GM18909 (cell line): ENCODE results near the gene RBBP6.
"Not testable (repeated sequence)": the region's sequence is repeated elsewhere in the genome, so short reads cannot be mapped to it uniquely, and the experiment has no call there.

Experiments
- ATAC-seq: cut with Tn5 transposase; IDR thresholded peaks from one replicate; pipeline ENCODE4 v1.9.1; 2021; ENCODE audit warnings: mild to moderate bottlenecking; ENCODE audit not compliant: unreplicated experiment, poor library complexity

RBBP6 gene

DNA sequence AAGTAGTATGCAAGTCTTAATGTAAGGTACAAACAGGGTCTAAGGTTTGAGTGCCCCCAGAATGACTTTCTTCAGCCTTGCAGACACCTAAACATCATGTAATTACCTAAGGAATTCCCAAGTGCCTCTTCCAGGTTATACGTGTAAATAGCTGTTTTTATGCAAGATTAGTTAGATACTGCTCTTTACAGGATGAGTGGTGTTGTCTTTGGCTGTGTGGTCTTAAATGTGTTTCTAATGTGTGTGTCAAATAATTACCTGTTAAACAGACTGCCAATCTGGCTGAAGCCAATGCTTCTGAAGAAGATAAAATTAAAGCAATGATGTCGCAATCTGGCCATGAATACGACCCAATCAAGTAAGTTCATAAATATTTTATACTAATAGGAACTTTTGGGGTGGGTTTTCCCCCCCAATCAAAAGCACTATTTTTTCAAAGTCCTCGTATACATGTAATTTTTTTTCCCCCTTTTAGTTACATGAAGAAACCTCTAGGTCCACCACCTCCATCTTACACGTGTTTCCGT, 16.0 kb downstream of the RBBP6 start:
- ATAC-seq, result no peak

DNA sequence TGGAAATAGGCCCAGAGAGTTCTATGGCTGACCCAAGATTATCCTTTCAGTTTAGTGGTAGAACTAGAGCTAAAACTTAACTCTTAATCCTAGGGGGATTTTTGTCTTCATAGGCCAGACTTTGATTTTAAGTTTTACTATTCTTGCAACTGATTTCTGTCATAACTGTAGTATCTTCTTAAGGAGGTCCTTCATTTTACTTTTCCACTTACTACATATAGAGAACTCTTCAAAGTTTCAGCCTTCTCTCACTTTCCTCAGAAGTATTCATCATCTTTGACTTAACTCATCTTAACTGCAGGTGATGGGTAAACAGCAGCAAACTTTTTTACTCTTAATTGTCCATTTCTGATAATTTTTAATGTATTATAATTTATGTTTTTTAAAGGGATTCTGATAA, 23.4 kb downstream of the RBBP6 start:
- ATAC-seq, result no peak

DNA sequence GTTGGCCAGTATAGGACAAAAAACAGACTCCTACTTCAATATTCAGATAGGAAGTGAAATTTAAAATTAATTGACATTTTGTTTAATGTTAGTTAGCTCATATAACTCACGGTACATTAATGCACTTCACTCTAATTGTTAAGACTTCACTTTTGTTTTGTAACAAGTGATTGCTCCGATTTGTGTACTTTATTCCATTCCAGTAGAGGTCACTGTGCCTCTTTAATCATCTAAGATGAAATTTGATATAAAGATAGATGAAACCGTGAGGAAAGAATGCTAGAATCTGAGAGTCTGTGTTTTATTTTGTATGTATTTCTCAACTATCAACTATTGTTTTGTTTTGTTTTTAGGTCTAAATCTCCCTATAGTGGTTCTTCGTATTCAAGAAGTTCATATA, 29.0 kb downstream of the RBBP6 start:
- ATAC-seq, result no peak

DNA sequence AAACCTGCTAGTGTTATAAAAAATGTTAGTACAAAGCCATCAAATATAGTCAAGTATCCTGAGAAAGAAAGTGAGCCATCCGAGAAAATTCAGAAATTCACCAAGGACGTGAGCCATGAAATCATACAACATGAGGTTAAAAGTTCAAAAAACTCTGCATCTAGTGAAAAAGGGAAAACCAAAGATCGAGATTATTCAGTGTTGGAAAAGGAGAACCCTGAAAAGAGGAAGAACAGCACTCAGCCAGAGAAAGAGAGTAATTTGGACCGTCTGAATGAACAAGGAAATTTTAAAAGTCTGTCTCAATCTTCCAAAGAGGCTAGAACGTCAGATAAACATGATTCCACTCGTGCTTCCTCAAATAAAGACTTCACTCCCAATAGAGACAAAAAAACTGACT, 31.7 kb downstream of the RBBP6 start:
- ATAC-seq, result no peak

DNA sequence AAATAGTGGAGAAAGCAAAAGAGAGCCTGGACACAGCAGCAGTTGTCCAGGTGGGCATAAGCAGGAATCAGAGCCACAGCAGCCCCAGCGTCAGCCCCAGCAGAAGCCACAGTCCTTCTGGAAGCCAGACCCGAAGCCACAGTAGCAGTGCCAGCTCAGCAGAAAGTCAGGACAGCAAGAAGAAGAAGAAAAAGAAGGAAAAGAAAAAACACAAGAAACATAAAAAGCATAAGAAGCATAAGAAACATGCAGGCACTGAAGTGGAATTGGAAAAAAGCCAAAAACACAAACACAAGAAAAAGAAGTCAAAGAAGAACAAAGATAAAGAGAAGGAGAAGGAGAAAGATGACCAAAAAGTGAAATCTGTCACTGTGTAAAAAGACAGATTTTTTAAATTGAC, 32.7 kb downstream of the RBBP6 start:
- no peak for ATAC-seq

DNA sequence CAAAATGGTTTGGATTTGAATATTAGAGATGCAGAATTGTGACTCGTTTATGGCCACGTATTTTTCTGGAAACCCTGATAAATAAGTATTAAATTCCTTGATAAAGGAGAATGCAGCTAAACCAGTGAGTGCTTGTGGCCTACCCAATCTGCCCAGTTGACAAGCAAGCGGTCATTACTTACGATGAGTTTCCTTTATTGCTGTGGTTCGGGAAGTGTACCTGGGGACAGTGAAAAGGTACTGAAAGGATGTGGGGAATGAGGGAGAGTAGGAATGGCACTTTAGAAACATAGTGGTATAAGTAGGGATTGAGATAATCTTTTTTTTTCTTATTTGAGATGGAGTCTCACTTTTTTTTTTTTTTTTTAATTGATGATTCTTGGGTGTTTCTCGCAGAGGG, 33.8 kb downstream of the RBBP6 start:
- ATAC-seq, result no peak

DNA sequence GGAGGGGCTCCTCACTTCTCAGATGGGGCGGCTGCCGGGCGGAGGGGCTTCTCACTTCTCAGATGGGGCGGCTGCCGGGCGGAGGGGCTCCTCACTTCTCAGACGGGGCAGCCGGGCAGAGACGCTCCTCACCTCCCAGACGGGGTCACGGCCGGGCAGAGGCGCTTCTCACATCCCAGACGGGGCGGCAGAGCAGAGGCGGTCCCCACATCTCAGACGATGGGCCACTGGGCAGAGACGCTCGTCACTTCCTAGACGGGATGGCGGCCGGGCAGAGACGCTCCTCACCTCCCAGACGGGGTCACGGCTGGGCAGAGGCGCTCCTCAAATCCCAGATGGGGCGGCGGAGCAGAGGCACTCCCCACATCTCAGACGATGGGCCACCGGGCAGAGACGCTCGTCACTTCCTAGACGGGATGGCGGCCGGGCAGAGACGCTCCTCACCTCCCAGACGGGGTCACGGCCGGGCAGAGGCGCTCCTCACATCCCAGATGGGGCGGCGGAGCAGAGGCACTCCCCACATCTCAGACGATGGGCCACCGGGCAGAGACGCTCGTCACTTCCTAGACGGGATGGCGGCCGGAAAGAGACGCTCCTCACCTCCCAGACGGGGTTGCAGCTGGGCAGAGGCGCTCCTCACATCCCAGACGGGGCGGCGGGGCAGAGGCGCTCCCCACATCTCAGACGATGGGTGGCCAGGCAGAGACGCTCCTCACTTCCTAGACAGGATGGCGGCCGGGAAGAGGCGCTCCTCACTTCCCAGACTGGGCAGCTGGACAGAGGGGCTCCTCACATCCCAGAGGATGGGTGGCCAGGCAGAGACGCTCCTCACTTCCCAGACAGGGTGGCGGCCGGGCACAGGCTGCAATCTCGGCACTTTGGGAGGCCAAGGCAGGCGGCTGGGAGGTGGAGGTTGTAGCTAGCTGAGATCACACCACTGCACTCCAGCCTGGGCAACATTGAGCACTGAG, 35.4 kb downstream of the RBBP6 start:
- not testable (repeated sequence) for ATAC-seq

DNA sequence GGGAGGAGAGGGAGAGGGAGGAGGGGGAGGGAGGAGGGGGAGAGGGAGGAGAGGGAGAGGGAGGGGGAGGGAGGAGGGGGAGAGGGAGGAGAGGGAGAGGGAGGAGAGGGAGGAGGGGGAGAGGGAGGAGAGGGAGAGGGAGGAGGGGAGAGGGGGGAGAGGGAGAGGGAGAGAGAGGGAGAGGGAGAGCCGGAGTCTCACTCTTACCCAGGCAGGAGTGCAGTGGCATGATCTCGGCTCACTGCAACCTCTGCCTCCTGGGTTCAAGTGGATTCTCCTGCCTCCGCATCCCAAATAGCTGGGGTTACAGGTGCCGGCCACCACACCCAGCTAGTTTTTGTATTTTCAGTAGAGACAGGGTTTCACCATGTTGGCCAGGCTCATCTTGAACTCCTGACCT, 36.4 kb downstream of the RBBP6 start:
- not testable (repeated sequence) for ATAC-seq

DNA sequence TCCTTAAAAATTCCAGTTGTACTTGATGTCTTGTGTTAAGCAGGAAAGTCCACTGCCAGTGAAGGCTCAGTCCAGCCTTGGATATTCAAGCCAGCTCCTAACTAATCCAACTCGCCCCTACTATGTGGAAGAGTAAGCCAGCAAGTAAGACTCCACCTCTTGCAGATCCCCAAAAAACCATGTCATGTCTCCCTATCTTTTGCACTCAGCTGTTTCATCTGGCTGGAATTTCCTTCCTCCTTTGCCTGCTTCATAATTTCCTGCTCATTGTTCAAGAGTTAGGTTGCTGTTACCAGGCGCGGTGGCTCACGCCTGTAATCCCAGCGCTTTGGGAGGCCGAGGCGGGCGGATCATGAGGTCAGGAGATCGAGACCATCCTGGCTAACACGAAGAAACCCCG, 37.8 kb downstream of the RBBP6 start:
- no peak for ATAC-seq

DNA sequence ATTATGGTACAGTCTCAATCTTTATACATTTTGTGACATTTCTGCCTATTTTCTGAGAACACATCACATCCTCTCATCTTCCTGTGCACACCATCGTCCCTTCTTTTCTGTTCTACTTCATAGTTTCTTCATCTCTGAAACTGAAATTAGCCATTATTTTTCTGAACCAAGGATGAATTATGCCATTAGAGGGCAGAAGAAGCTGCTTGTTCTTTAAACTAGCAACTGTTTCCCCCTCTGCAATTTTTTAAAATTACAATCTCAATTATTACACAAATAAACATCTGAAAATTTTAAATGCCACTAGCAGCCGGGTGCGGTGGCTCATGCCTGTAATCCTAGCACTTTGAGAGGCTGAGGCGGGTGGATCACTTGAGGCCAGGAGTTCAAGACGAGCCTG, 41.3 kb downstream of the RBBP6 start:
- no peak for ATAC-seq

DNA sequence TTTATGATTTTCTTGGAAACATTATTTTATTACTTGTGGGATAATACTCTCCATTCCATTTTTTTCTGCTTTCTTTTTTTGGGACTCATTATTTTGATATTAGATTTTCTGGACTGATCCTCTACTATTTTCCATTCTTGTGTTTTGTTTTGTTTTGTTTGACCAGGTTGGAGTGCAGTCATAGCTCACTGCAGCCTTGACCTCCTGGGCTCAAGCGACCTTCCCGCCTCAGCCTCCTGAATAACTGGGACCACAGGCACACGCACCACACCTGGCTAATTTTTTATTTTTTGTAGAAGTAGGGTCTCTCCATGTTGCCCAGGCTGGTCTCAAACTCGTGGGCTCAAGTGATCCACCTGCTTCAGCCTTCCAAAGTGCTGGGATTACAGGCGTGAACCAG, 44.1 kb downstream of the RBBP6 start:
- no peak for ATAC-seq

DNA sequence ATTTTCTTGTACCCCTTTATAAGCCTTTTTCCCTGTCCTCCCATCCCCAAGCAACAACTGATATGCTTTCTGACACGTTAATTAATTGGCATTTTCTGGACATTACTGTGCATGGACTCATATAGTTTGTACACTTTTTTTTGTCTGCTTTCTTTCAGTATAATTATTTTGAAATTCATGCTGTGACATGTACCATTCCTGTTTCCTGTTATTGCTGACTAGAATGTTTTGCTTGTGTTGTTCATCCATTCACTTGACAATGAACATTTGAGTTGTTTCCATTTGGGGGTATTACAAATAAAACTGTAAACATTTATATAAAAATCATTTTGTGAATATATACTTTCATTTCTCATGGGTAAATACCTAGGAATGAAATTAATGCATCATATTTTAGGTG, 50.6 kb downstream of the RBBP6 start:
- no peak for ATAC-seq

DNA sequence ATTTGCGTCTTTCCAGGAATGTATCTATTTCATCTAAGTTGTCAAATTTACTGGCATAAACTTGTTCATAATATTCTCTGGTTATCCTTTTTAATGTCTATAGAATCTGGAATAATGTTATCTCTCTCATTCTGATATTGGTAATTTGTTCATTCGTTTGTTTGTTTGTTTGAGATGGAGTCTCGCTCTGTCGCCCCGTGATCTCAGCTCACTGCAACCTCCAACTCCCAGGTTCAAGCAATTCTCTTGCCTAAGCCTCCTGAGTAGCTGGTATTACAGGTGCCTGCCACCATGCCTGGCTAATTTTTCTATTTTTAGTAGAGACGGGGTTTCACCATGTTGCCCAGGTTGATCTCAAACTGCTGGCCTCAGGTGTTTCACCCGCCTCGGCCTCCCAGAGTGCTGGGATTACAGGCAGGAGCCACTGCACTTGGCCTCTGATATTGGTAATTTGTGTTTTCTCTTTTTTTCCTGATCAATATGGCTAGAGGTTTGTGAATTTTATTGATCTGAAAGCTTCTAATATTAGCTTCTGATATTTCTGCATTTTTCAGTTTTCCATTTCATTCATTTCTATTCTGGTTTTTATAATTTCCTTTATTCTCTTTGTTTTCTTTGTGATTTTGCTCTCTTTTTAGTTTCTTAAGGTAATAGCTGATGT, 59.5 kb downstream of the RBBP6 start:
- no peak for ATAC-seq

DNA sequence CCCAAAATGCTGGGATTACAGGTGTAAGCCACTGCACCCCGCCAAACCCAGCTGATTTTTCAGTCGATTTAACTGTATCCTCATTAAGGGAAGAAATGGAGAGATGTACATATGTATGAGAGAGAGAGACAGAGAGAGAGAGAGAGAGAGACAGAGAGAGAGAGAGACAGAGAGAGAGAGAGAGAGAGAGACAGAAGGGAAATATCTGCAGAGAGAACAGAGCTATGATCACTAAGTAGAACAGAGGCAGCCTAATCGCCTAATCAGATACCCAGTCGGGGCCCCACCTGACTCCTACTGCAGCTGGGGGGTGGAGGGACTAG, 70.0 kb downstream of the RBBP6 start:
- no peak for ATAC-seq

DNA sequence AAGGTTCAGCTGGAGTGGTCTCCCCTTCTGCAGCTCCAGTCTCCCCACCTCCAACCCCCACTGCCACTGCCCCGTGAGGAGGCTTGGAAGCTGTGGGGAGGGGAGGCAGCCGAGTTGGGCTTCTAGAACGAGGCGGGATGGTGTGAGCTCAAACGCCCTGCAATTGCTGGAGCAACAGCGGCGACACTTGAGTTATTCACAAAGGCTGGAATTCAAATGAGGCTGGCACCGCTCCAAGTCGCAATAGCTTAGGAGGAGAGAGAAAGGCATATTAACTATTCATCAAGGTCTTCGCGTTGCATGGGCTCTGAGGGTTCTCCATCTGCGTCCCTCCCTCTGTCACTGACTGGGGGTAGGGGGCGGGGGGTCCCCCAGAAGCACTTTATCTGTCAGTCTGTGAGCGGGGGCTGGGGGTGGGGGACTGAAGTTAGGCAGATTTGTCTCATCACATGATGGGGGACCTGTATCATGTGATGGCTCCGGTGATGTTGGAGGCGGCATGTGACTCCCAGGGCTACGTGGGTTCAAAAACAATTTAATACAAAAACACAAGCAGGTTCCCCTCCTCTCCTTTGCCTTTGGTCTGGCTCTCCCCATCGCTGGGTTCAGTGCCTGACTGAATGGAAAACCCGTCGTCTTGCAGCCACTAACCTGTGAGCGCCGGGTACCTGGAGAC, 70.5 kb downstream of the RBBP6 start:
- ATAC-seq, result no peak

DNA sequence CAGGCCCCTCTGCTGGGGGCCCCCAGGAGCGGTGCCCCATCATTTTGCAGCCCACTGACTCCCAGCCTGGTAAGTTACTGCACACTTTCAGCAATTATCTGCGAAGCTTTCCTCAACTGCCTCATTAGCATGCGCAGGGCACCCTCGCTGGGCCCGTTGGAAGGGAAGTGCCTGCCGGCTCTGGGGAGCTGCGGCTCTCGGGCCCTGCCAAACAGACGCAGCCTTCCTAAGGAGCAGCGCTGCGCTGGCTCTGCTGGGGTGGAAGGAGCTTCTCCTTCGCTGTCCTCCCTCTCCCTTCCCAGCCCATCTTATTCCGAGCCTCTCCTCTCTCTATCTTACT, 71.0 kb downstream of the RBBP6 start:
- ATAC-seq, result no peak

DNA sequence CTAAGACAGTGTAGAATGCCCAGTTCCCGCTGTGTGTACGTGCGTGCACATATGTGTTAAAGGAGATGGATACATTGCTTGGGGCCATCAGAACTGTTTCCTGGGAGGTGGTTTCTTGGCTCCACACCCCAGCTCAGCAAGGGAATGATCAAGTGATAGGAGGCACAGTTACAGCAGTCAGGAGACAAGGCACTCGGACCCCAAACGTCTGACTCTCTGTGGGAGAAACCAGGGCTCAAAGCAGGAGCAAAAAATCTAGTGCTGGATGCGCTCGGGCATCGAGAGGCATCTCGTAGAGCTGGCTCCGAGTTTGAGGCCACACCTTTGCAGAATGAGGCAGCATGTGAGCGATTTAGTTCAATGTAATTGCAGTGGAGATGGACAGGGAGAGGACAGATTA, 71.9 kb downstream of the RBBP6 start:
- ATAC-seq, result no peak

DNA sequence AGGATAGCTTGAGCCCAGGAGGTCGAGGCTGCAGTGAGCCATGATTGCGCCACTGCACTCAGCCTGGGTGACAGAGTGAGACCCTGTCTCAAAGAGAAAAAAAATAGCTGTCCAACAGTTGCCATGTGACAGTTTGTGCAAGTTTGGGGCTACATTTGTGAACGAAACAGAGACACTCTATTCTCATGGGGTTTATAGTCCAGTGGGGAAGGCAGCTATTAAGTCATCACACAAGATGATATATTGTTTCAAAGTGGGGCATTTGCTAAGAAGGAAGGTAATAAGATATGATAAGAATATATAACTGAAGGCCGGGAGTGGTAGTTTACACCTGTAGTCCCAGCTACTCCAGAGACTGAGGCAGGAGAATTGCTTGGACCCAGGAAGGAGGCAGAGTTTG, 73.3 kb downstream of the RBBP6 start:
- no peak for ATAC-seq

DNA sequence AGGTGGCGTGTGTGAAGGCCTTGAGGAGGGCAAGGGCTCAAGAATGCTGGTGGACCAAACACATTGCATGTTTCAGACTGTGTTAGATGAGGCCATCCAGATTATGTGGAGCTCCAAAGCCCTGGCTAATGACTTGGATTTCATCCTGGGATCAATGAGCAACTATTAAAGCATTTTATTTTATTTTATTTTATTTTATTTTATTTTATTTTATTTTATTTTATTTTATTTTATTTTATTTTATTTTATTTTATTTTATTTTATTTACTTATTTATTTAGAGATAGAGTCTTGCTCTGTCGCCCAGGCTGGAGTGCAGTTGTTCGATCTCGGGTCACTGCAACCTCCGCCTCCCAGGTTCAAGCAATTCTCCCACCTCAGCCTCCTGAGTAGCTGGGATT, 73.9 kb downstream of the RBBP6 start:
- ATAC-seq, result not testable (repeated sequence)

DNA sequence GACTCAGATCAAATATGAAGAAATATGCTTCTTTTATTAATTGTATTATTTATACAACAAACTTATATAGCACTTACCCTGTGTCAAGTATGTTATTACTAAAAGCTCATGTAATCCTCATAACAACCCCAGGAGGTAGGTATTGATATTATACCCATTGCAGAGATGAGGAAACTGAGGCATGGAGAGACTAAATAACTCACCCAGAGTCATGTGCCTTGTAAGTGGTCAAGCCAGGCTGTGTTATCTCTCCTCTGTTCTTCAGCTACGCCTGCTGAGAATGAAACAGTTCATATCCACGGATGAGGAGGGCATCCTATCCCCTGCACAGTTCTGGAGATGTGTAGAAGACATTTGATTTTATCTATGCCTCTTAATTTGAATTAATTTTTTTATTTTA, 78.1 kb downstream of the RBBP6 start:
- ATAC-seq, result no peak
